Fibroblast of mammary gland (primary cell): ENCODE results near the gene ST6GALNAC3.

Source experiments
- DNase-seq: peaks from one replicate; pipeline ENCODE4 v3.0.0-alpha.2; 2010; ENCODE audit warnings: low read depth
- H3K4me3 ChIP-seq: 2 replicates; pipeline ENCODE4 v1.5.1; 2011; ENCODE audit warnings: low read depth, mild to moderate bottlenecking, low read length, moderate library complexity; ENCODE audit not compliant: control insufficient read depth
- CTCF ChIP-seq: conservative IDR thresholded peaks from 2 replicates; pipeline ENCODE4 v1.5.1; 2011; ENCODE audit warnings: low read depth, low read length, inconsistent platforms; ENCODE audit not compliant: control insufficient read depth, insufficient read depth

The ST6GALNAC3 gene

GRCh38 chr1:76154206-76154956, 79.8 kb downstream of the ST6GALNAC3 start:
- TF ChIP-seq CTCF = peak; percentile 92
- peak overlapping the region; percentile 34 for H3K4me3 ChIP-seq
- peak; percentile 68 for DNase-seq

DNA sequence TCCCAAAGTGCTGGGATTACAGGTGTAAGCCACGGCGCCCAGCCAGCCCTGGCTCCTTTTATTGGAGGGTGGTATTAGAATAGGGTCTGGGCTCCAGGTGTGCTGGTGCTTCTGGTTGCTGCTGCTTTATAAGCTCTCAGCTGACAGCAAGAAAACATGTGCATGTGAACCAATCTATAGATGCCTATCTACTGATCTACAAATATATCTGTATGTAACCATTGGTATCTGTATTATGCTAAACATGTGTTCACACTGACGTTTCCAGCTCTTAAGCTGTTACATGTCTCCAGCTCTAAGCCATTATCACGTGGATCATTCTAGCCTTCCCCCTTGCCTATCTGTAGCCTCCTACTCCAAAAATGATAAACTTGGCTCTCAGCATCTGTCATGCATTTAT, 82.4 kb downstream of the ST6GALNAC3 start:
- no peak for TF ChIP-seq CTCF
- DNase-seq = no peak
- H3K4me3 ChIP-seq = no peak overlapping the region

GRCh38 chr1:76158126-76158525, 83.6 kb downstream of the ST6GALNAC3 start:
- H3K4me3 ChIP-seq = no peak overlapping the region
- TF ChIP-seq CTCF = no peak
- no peak for DNase-seq

DNA sequence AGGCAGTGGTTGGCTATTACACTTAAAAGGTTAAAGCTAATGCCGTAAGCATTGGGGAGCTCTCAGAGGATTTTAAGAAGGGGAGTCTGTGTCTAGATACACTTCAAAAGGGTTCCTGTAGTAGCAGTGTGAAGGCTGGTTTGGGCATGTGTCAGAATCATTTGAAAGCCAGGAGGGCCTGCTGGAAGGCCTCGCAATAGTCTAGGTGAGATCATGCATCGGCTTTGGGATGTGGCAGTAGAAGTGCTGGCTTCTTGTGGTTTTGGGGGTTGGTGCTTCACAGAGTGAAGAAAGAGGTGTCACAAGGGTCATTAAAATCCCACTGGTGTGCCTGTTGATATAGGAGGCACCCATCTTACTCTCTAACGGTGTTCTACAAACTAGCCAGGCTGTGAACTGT, 85.7 kb downstream of the ST6GALNAC3 start:
- TF ChIP-seq CTCF = no peak
- H3K4me3 ChIP-seq = no peak overlapping the region
- no peak for DNase-seq

DNA sequence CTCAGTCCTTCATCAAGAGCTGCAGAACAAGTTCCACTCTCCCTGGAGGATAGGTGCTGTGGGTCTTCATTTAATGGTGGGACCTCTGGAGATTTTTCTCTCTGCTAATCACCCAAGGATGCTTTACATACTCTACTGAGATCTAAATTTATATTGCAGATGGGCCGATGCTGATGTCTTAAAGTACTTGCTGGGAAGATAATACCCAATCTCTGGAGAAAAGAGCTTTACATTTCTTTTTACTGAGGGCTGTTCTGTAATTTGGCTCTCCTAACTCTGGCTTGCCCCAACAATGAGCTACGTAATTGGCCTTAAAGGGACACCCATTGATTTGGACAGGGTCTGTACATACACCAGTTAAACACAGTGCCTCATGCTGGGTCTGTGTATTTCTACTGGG, 86.9 kb downstream of the ST6GALNAC3 start:
- no peak overlapping the region for H3K4me3 ChIP-seq
- TF ChIP-seq CTCF = no peak
- no peak for DNase-seq

- no peak for TF ChIP-seq CTCF
- DNase-seq = no peak
- H3K4me3 ChIP-seq = no peak overlapping the region
Observed at GRCh38 chr1:76162254-76162653, 87.7 kb downstream of the ST6GALNAC3 start.
